Fibroblast of mammary gland (primary cell): ENCODE data around the gene APELA.

Source experiments
- DNase-seq: peaks from one replicate; pipeline ENCODE4 v3.0.0-alpha.2; 2010; ENCODE audit warnings: low read depth
- H3K4me3 ChIP-seq: 2 replicates; pipeline ENCODE4 v1.5.1; 2011; ENCODE audit warnings: low read depth, mild to moderate bottlenecking, low read length, moderate library complexity; ENCODE audit not compliant: control insufficient read depth
- CTCF ChIP-seq: conservative IDR thresholded peaks from 2 replicates; pipeline ENCODE4 v1.5.1; 2011; ENCODE audit warnings: low read depth, low read length, inconsistent platforms; ENCODE audit not compliant: control insufficient read depth, insufficient read depth

The APELA gene

GRCh38 chr4:164876700-164877324, at the start of gene APELA:
Gene APELA (plus strand): TSS chr4:164877178. CDS start chr4:164877332, 154 bp downstream.
- no peak within 1 kb of the TSS for H3K4me3 ChIP-seq
- no peak for TF ChIP-seq CTCF
- DNase-seq: no peak

- no peak overlapping the region for H3K4me3 ChIP-seq
- no peak for DNase-seq
- no peak for TF ChIP-seq CTCF
These were observed 48.0 kb upstream of the APELA start for GRCh38 chr4:164828955-164829354.

GRCh38 chr4:164846566-164846965, 30.4 kb upstream of the APELA start:
- DNase-seq: no peak
- no peak for TF ChIP-seq CTCF
- no peak overlapping the region for H3K4me3 ChIP-seq

- TF ChIP-seq CTCF: no peak
- no peak for DNase-seq
- no peak overlapping the region for H3K4me3 ChIP-seq
These were observed 30.0 kb upstream of the APELA start for GRCh38 chr4:164847016-164847415.

GRCh38 chr4:164847967-164848649, 28.9 kb upstream of the APELA start:
- no peak for TF ChIP-seq CTCF
- no peak for DNase-seq
- H3K4me3 ChIP-seq: no peak overlapping the region

GRCh38 chr4:164856396-164856795, 20.6 kb upstream of the APELA start:
- TF ChIP-seq CTCF: no peak
- no peak for DNase-seq
- H3K4me3 ChIP-seq: no peak overlapping the region
